B cell (primary cell): ENCODE results near the gene EHD1. TPM values are rescaled to one million over a fixed set of nuclear protein-coding genes. Genes with fewer than 3 reads are reported as not detected.
A peak's percentile ranks its signal among the peaks of the same experiment; 100 is the strongest.

ENCODE experiments used
- ATAC-seq: fragments of 200-7000 bp; cut with Tn5 transposase; one replicate; pipeline ENCODE4 v1.10.0; 2021; ENCODE audit warnings: low read depth, mild to moderate bottlenecking, moderate number of reproducible peaks, moderate library complexity
- CTCF ChIA-PET: fragments of 350-600 bp; sonication (Branson Sonifier 250); formaldehyde crosslinking; loops from one replicate; lab custom pipeline; 2021; ENCODE audit warnings: antibody characterized with exemption, inconsistent platforms; lab: Charles Lee
- POLR2A ChIA-PET: fragments of 350-600 bp; sonication (Branson Sonifier 250); formaldehyde crosslinking; loops from one replicate; lab custom pipeline; 2021; ENCODE audit warnings: antibody characterized with exemption; lab: Charles Lee
- DNase-seq: peaks from one replicate; pipeline ENCODE4 v3.0.0; 2013
- H2AFZ ChIP-seq: 2 replicates; pipeline ENCODE4 v1.6.1; 2012; ENCODE audit warnings: mild to moderate bottlenecking, low read depth, low read length; ENCODE audit not compliant: insufficient read depth, poor library complexity, severe bottlenecking
- H3K27ac ChIP-seq, 2 donors: 1 replicate in 1 of 2; 2 replicates in 1 of 2; pipeline ENCODE4 v1.5.1; 2012 to 2013; ENCODE audit warnings: low read length in 2 of 2, mild to moderate bottlenecking in 2 of 2, moderate library complexity in 1 of 2
- H3K27me3 ChIP-seq, 4 experiments: fragments of 200-600 bp in 1 of 4; sonication (generic) in 1 of 4; replicated peaks in 1 of 4; 1 replicate in 2 of 4; 2 replicates in 2 of 4; pipeline versions ENCODE4 v1.6.1 to v1.7.0; 2013 to 2016; ENCODE audit warnings: low read length in 3 of 4, mild to moderate bottlenecking in 2 of 4, mixed read lengths in 1 of 4, moderate library complexity in 1 of 4; ENCODE audit not compliant: insufficient read depth in 4 of 4, control insufficient read depth in 3 of 4; ENCODE audit errors: control extremely low read depth in 1 of 4
- H3K36me3 ChIP-seq, 2 experiments: replicated peaks in 1 of 2; 1 replicate in 1 of 2; 2 replicates in 1 of 2; pipeline versions ENCODE4 v1.6.1 to v1.7.1; 2013; ENCODE audit warnings: low read length in 1 of 2; ENCODE audit not compliant: insufficient read depth in 2 of 2, control insufficient read depth in 1 of 2; ENCODE audit errors: control extremely low read depth in 1 of 2, extremely low read depth in 1 of 2
- H3K4me1 ChIP-seq, 2 donors: fragments of 200-600 bp in 1 of 2; sonication (generic) in 1 of 2; 1 replicate in 1 of 2; 2 replicates in 1 of 2; pipeline versions ENCODE4 v1.5.1 to v1.6.1; 2013 to 2017; ENCODE audit warnings: low read length in 2 of 2; ENCODE audit not compliant: control insufficient read depth in 2 of 2, insufficient read depth in 2 of 2
- H3K4me2 ChIP-seq: replicated peaks from 2 replicates; pipeline ENCODE3; 2012; ENCODE audit warnings: mild to moderate bottlenecking, low read depth, low read length; ENCODE audit not compliant: poor library complexity, severe bottlenecking
- H3K4me3 ChIP-seq, 5 experiments: fragments of 200-600 bp in 1 of 5; sonication (generic) in 1 of 5; 1 replicate in 3 of 5; 2 replicates in 2 of 5; pipeline versions ENCODE4 v1.5.1 to v1.7.0; 2011 to 2016; ENCODE audit warnings: low read length in 4 of 5, mild to moderate bottlenecking in 4 of 5, low read depth in 2 of 5, control low read depth in 1 of 5, moderate library complexity in 1 of 5; ENCODE audit not compliant: insufficient read depth in 1 of 5; ENCODE audit errors: control extremely low read depth in 1 of 5, extremely low read depth in 1 of 5
- H3K79me2 ChIP-seq: fragments of 200-600 bp; sonication (generic); one replicate; pipeline ENCODE4 v1.6.0; 2016; ENCODE audit warnings: low read length; ENCODE audit not compliant: control insufficient read depth, insufficient read depth
- H3K9ac ChIP-seq: fragments of 200-600 bp; sonication (generic); 2 replicates; pipeline ENCODE4 v1.6.1; 2017; ENCODE audit warnings: mild to moderate bottlenecking, low read length, moderate library complexity
- H3K9me3 ChIP-seq, 3 donors: one replicate each; pipeline versions ENCODE4 v1.6.1 to v1.7.1; 2013; ENCODE audit warnings: low read length in 2 of 3; ENCODE audit not compliant: control insufficient read depth in 2 of 3, insufficient read depth in 1 of 3; ENCODE audit errors: control extremely low read depth in 1 of 3
- H4K20me1 ChIP-seq: 2 replicates; pipeline ENCODE4 v1.6.0; 2012; ENCODE audit warnings: mild to moderate bottlenecking, low read length; ENCODE audit not compliant: insufficient read depth, control insufficient read depth, poor library complexity, severe bottlenecking
- H3K27ac Mint-ChIP-seq: one replicate; pipeline ENCODE4 v1.8.0; 2021; ENCODE audit warnings: mixed read lengths
- H3K27me3 Mint-ChIP-seq: one replicate; pipeline ENCODE4 v1.8.0; 2021; ENCODE audit warnings: mixed read lengths
- H3K4me1 Mint-ChIP-seq: one replicate; pipeline ENCODE4 v1.8.0; 2021; ENCODE audit warnings: mixed read lengths
- H3K4me3 Mint-ChIP-seq: one replicate; pipeline ENCODE4 v1.8.0; 2021; ENCODE audit warnings: mixed read lengths
- H3K9me3 Mint-ChIP-seq: one replicate; pipeline ENCODE4 v1.8.0; 2022; ENCODE audit warnings: mixed read lengths; ENCODE audit not compliant: insufficient read depth
- EZH2 ChIP-seq: IDR thresholded peaks from 2 replicates; pipeline ENCODE4 v1.6.1; 2012; ENCODE audit warnings: borderline replicate concordance, low read depth, mild to moderate bottlenecking, moderate library complexity, low read length; ENCODE audit not compliant: insufficient read depth, poor library complexity, severe bottlenecking
- WGBS: methylation state at CpG from one replicate; pipeline ENCODE4 v1.1.5; 2013; ENCODE audit warnings: missing lambda C conversion rate; ENCODE audit not compliant: insufficient coverage; 5-methylcytosine and 5-hydroxymethylcytosine counted together
- intact Hi-C: fragments of 100-400 bp; cut with micrococcal nuclease; formaldehyde crosslinking; loops from one replicate; pipeline ENCODE4 v1.10.0; 2022
- polyA plus RNA-seq: library from polyadenylated mRNA; depleted of rRNA; stranded (reverse); fragments of >200 nt; gene quantifications from 2 replicates; pipeline ENCODE4 v1.2.3, GENCODE V29; 2012
- total RNA-seq, 2 donors: library from RNA; stranded (reverse); fragments of 120-200 nt in 1 of 2; gene quantifications; 1 replicate in 1 of 2; 2 replicates in 1 of 2; pipeline versions ENCODE4 v1.2.3 to v1.2.4, GENCODE V29; 2013 to 2022
- TF ChIP-seq, protein P1 (sequence below): fragments of 200-600 bp; IDR thresholded peaks from one replicate; pipeline ENCODE4 v1.8.0; 2022; ENCODE audit warnings: antibody characterized with exemption, mild to moderate bottlenecking

The EHD1 gene
- total and polyA plus RNA-seq, 2 donors (not counting 1 experiment from before 2014, with no cell fraction given), result 208 to 280 TPM

DNA sequence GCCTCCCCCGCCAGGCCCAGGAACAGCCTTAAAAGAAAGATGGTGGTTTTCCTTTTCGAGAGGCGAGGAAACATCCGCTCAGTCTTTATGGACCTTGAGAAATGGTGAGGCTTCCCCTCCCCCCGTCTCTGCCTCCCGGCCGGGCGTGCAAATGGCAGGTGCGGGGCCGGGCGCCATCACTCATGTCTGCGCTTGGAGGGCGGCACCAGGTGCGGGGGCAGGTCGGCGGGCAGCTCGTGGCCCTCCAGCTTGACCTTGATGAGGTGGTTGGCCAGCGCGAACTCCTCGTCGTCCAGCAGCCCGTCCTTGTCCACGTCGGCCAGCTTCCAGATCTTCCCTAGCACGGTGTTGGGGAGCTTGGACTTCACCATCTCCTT lies 24.3 kb downstream of the EHD1 start:
- POLR2A ChIA-PET, result interaction anchor here (8.7 kb wide), 1 partner anchor 23 kb away, joined by 158 read pairs; the partner anchor contains the start of gene EHD1
- H3K9ac ChIP-seq, result peak overlapping the region; percentile 42

GRCh38 chr11:64853709-64854108 lies 24.7 kb downstream of the EHD1 start:
- TF ChIP-seq, protein P1, sequence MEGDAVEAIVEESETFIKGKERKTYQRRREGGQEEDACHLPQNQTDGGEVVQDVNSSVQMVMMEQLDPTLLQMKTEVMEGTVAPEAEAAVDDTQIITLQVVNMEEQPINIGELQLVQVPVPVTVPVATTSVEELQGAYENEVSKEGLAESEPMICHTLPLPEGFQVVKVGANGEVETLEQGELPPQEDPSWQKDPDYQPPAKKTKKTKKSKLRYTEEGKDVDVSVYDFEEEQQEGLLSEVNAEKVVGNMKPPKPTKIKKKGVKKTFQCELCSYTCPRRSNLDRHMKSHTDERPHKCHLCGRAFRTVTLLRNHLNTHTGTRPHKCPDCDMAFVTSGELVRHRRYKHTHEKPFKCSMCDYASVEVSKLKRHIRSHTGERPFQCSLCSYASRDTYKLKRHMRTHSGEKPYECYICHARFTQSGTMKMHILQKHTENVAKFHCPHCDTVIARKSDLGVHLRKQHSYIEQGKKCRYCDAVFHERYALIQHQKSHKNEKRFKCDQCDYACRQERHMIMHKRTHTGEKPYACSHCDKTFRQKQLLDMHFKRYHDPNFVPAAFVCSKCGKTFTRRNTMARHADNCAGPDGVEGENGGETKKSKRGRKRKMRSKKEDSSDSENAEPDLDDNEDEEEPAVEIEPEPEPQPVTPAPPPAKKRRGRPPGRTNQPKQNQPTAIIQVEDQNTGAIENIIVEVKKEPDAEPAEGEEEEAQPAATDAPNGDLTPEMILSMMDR, result no peak
- TF ChIP-seq EZH2, result no peak
- Mint-ChIP-seq H3K27ac (peak overlapping the region; percentile 95), H3K9me3 (no peaks in the 10 kb centered on the region), H3K4me1 (peaks cover 88% of the 10 kb centered on the region), H3K4me3 (peak overlapping the region; percentile 79), H3K27me3 (no peaks in the 10 kb centered on the region)
- Histone ChIP-seq H3K27me3 (no peaks in the 10 kb centered on the region), H2AFZ (no peak overlapping the region), H3K9ac (peak overlapping the region; percentile 42), H3K4me2 (peak overlapping the region; percentile 76), H3K27ac (peak overlapping the region; percentile 90 to 100), H3K4me1 (peaks cover 95 to 100% of the 10 kb centered on the region in 2 donors), H3K79me2 (peaks cover 71% of the 10 kb centered on the region), H4K20me1 (peaks cover 13% of the 10 kb centered on the region), H3K36me3 (peaks cover 0 to 50% of the 10 kb centered on the region in 2 experiments), H3K4me3 (peak overlapping the region in 2 of 5 experiments; percentile 10 to 30), H3K9me3 (no peaks in the 10 kb centered on the region)
- CTCF ChIA-PET, result interaction anchor here (2.1 to 29.2 kb wide), 3 partner anchors 9 to 33 kb away, joined by 7 to 1254 read pairs (median 343); partner anchors contain the start of genes CDC42BPG and EHD1
- WGBS, result 14% methylated on average over 26 of the region's 27 CpGs
- intact Hi-C loops, result no loop called here
- ATAC-seq (no peak), DNase-seq (peak; percentile 78)
- POLR2A ChIA-PET, result interaction anchor here (0.7 to 8.7 kb wide), 3 partner anchors 12 to 34 kb away, joined by 3 to 158 read pairs (median 150); partner anchors contain the start of gene EHD1

More for the DNA sequence above, 24.3 kb downstream of the EHD1 start:
- H3K27ac Mint-ChIP-seq, result peak overlapping the region; percentile 95
- peaks cover 88% of the 10 kb centered on the region for H3K4me1 Mint-ChIP-seq
- H3K9me3 ChIP-seq, result no peaks in the 10 kb centered on the region
- intact Hi-C loops, result no loop called here
- H3K4me2 ChIP-seq, result peak overlapping the region; percentile 76
- H3K4me3 ChIP-seq, result peak overlapping the region in 1 of 5 experiments; percentile 30
- no peak overlapping the region for H2AFZ ChIP-seq
- H3K27me3 Mint-ChIP-seq, result no peaks in the 10 kb centered on the region
- peaks cover 71% of the 10 kb centered on the region for H3K79me2 ChIP-seq
- DNase-seq, result no peak
- H3K36me3 ChIP-seq, result peaks cover 0 to 51% of the 10 kb centered on the region in 2 experiments
- CTCF ChIA-PET, result interaction anchor here (14.3 to 29.2 kb wide), 2 partner anchors 9 to 32 kb away, joined by 343 to 1254 read pairs; partner anchors contain the start of gene EHD1
- H4K20me1 ChIP-seq, result peaks cover 13% of the 10 kb centered on the region
- H3K27ac ChIP-seq, result peak overlapping the region; percentile 90 to 100
- no peaks in the 10 kb centered on the region for H3K9me3 Mint-ChIP-seq
- TF ChIP-seq, protein P1, result no peak
- no peak for TF ChIP-seq EZH2
- no peaks in the 10 kb centered on the region for H3K27me3 ChIP-seq
- no peak for ATAC-seq
- 97% methylated on average over 25 of the region's 25 CpGs for WGBS
- peaks cover 95 to 100% of the 10 kb centered on the region in 2 donors for H3K4me1 ChIP-seq
- peak overlapping the region; percentile 79 for H3K4me3 Mint-ChIP-seq
